ENCODE results near the gene OPRL1.

GRCh38 chr20:64065062-64065973 lies 14.6 kb upstream of the OPRL1 start:
- TF ChIP-seq CTCF (conservative IDR thresholded peaks at IDR 0.05 in 1 of 2, IDR thresholded peaks at IDR 0.05 in 1 of 2; ENCODE audit: extremely low read depth in 1 of 2, insufficient read depth in 1 of 2, low read depth in 1 of 2, low read length in 2 of 2) (no peak), EZH2 (IDR thresholded peaks at IDR 0.05; ENCODE audit: borderline replicate concordance, low read length) (no peak)
